Mesendoderm (in vitro differentiated cells): Measurements from ENCODE around the gene C22orf31.

Experiments
- DNase-seq: peaks from one replicate; pipeline ENCODE4 v3.0.0; 2013
- H2AK5ac ChIP-seq: 2 replicates; pipeline ENCODE4 v1.6.1; 2013; ENCODE audit warnings: low read length, inconsistent platforms
- H2BK120ac ChIP-seq: 2 replicates; pipeline ENCODE4 v1.6.1; 2013; ENCODE audit warnings: low read depth, mild to moderate bottlenecking, low read length, moderate library complexity, mixed read lengths
- H2BK15ac ChIP-seq: replicated peaks from 2 replicates; pipeline ENCODE4 v1.6.1; 2013; ENCODE audit warnings: low read depth, mild to moderate bottlenecking, moderate library complexity
- H2BK5ac ChIP-seq: 2 replicates; pipeline ENCODE4 v1.6.1; 2013; ENCODE audit warnings: low read length, inconsistent platforms
- H3K18ac ChIP-seq: 2 replicates; pipeline ENCODE4 v1.6.1; 2013; ENCODE audit warnings: mild to moderate bottlenecking, low read length, mixed read lengths
- H3K23ac ChIP-seq: one replicate; pipeline ENCODE4 v1.6.1; 2013; ENCODE audit warnings: low read length
- H3K27ac ChIP-seq: 2 replicates; pipeline ENCODE4 v1.5.1; 2013; ENCODE audit warnings: low read depth, mild to moderate bottlenecking, inconsistent platforms, low read length, moderate library complexity
- H3K27me3 ChIP-seq: 2 replicates; pipeline ENCODE4 v1.6.1; 2013; ENCODE audit warnings: low read length, control low read depth, mild to moderate bottlenecking, inconsistent platforms; ENCODE audit not compliant: insufficient read depth, poor library complexity
- H3K36me3 ChIP-seq: 2 replicates; pipeline ENCODE4 v1.6.1; 2013; ENCODE audit warnings: low read length, inconsistent platforms; ENCODE audit not compliant: control insufficient read depth, insufficient read depth
- H3K4ac ChIP-seq: one replicate; pipeline ENCODE4 v1.6.1; 2013; ENCODE audit warnings: low read depth, mild to moderate bottlenecking, low read length, moderate library complexity
- H3K4me1 ChIP-seq: 2 replicates; pipeline ENCODE4 v1.6.1; 2013; ENCODE audit warnings: low read depth, low read length, inconsistent platforms; ENCODE audit not compliant: control insufficient read depth
- H3K4me2 ChIP-seq: 2 replicates; pipeline ENCODE4 v1.6.1; 2013; ENCODE audit warnings: low read length
- H3K4me3 ChIP-seq: 2 replicates; pipeline ENCODE4 v1.5.1; 2013; ENCODE audit warnings: mild to moderate bottlenecking, low read length
- H3K56ac ChIP-seq: one replicate; pipeline ENCODE4 v1.6.1; 2013; ENCODE audit warnings: low read length
- H3K79me1 ChIP-seq: 2 replicates; pipeline ENCODE4 v1.6.1; 2013; ENCODE audit warnings: low read length, inconsistent platforms
- H3K79me2 ChIP-seq: 2 replicates; pipeline ENCODE4 v1.6.1; 2013; ENCODE audit warnings: mild to moderate bottlenecking, low read length; ENCODE audit not compliant: control insufficient read depth, insufficient read depth
- H3K9ac ChIP-seq: 2 replicates; pipeline ENCODE4 v1.6.1; 2013; ENCODE audit warnings: low read length, inconsistent platforms
- H4K5ac ChIP-seq: one replicate; pipeline ENCODE4 v1.6.1; 2013; ENCODE audit warnings: low read length
- H4K8ac ChIP-seq: one replicate; pipeline ENCODE4 v1.6.1; 2013; ENCODE audit warnings: low read depth, mild to moderate bottlenecking, control low read depth, low read length, moderate library complexity
- WGBS: extraction: QIAGEN DNeasy Blood & Tissue Kit; methylation state at CpG from one replicate; pipeline ENCODE4 v1.1.7; 2013; ENCODE audit warnings: low lambda C conversion rate, missing lambda C conversion rate; ENCODE audit not compliant: insufficient coverage; ENCODE audit errors: extremely low coverage; 5-methylcytosine and 5-hydroxymethylcytosine counted together

C22orf31 gene

DNA sequence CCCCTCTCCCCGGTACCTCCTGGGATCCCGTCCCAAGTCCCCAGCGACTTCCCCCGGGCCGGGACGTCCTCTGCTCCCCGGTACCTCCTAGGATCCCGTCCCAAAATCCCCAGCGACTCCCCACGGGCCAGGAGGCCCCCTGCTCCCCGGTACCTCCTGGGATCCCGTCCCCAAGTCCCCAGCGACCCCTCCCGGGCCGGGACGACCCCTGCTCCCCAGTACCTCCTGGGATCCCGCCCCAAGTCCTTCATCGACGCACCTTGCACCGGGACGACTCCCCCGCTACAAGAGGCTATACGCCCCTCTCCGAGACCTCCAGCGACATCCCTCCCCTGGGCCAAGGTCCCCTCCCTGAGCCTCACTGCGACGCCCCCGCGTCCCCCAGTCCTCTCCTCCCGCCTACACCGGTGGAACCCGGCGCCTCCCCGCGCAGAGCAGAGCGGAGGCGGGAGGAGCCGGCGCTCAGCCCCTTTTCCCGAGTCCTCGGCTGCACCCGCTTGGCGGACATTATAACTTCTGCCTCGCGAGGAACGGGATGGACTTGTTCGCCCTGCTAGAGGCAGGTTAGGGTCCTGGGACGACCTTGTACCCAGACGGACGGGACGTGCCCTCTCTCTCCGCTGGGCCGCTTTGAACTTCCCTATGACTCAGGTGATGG, 12.1 kb upstream of the C22orf31 start:
- Histone ChIP-seq H3K27me3 (peaks cover 5% of the 10 kb centered on the region), H3K9ac (peak overlapping the region; percentile 70)

GRCh38 chr22:29072979-29073617, 11.5 kb upstream of the C22orf31 start, which contains the start of gene KREMEN1:
KREMEN1 (plus strand) TSS chr22:29073035; CDS start chr22:29073131, 96 bp downstream.
- H3K9ac ChIP-seq, result peak within 1 kb of the TSS; percentile 70
- peaks cover 5% of the 10 kb centered on the region for H3K27me3 ChIP-seq
- no peak for DNase-seq
- H3K4me1 ChIP-seq, result no peaks in the 10 kb centered on the region
- H3K4ac ChIP-seq, result no peak within 1 kb of the TSS
- H3K4me3 ChIP-seq, result peak within 1 kb of the TSS; percentile 43
- H3K4me2 ChIP-seq, result peak within 1 kb of the TSS; percentile 88
- H2BK5ac ChIP-seq, result no peak within 1 kb of the TSS
- H3K27ac ChIP-seq, result no peak within 1 kb of the TSS
- H2BK120ac ChIP-seq, result no peak within 1 kb of the TSS
- no peak within 1 kb of the TSS for H4K8ac ChIP-seq
- H3K23ac ChIP-seq, result peak within 1 kb of the TSS; percentile 82
- H2BK15ac ChIP-seq, result no peak within 1 kb of the TSS
- no peaks in the 10 kb centered on the region for H3K79me2 ChIP-seq
- no CpG with 5 or more reads among the region's 76 CpGs for WGBS
- H2AK5ac ChIP-seq, result no peak within 1 kb of the TSS
- peak within 1 kb of the TSS; percentile 82 for H3K56ac ChIP-seq
- no peak within 1 kb of the TSS for H4K5ac ChIP-seq
- no peaks in the 10 kb centered on the region for H3K79me1 ChIP-seq
- H3K18ac ChIP-seq, result peak within 1 kb of the TSS; percentile 96
- no peaks in the 10 kb centered on the region for H3K36me3 ChIP-seq

More for the DNA sequence above, 12.1 kb upstream of the C22orf31 start:
- Histone ChIP-seq H3K36me3 (no peaks in the 10 kb centered on the region), H3K79me1 (no peaks in the 10 kb centered on the region), H3K4me2 (peak overlapping the region; percentile 88), H4K5ac (no peak overlapping the region), H2AK5ac (no peak overlapping the region), H3K56ac (peak overlapping the region; percentile 82), H2BK120ac (no peak overlapping the region), H3K4me1 (no peaks in the 10 kb centered on the region), H3K23ac (peak overlapping the region; percentile 82), H3K18ac (peak overlapping the region; percentile 96), H3K4ac (no peak overlapping the region), H3K4me3 (peak overlapping the region; percentile 21), H2BK5ac (no peak overlapping the region), H2BK15ac (no peak overlapping the region), H4K8ac (no peak overlapping the region), H3K27ac (no peak overlapping the region), H3K79me2 (no peaks in the 10 kb centered on the region)
- DNase-seq, result peak; percentile 68
- WGBS, result no CpG with 5 or more reads among the region's 53 CpGs

GRCh38 chr22:29072193-29072978, 10.8 kb upstream of the C22orf31 start:
- no peak overlapping the region for H3K4ac ChIP-seq
- no peak overlapping the region for H2BK120ac ChIP-seq
- H3K27me3 ChIP-seq, result peaks cover 5% of the 10 kb centered on the region
- no peak overlapping the region for H2AK5ac ChIP-seq
- no peak overlapping the region for H4K5ac ChIP-seq
- H3K79me2 ChIP-seq, result no peaks in the 10 kb centered on the region
- H3K18ac ChIP-seq, result no peak overlapping the region
- no peaks in the 10 kb centered on the region for H3K36me3 ChIP-seq
- no peaks in the 10 kb centered on the region for H3K4me1 ChIP-seq
- no CpG with 5 or more reads among the region's 41 CpGs for WGBS
- H4K8ac ChIP-seq, result no peak overlapping the region
- DNase-seq, result peak; percentile 96
- no peak overlapping the region for H3K4me3 ChIP-seq
- H3K79me1 ChIP-seq, result no peaks in the 10 kb centered on the region
- no peak overlapping the region for H3K56ac ChIP-seq
- H3K4me2 ChIP-seq, result no peak overlapping the region
- H3K9ac ChIP-seq, result no peak overlapping the region
- no peak overlapping the region for H3K23ac ChIP-seq
- H2BK15ac ChIP-seq, result no peak overlapping the region
- H2BK5ac ChIP-seq, result no peak overlapping the region
- no peak overlapping the region for H3K27ac ChIP-seq

DNA sequence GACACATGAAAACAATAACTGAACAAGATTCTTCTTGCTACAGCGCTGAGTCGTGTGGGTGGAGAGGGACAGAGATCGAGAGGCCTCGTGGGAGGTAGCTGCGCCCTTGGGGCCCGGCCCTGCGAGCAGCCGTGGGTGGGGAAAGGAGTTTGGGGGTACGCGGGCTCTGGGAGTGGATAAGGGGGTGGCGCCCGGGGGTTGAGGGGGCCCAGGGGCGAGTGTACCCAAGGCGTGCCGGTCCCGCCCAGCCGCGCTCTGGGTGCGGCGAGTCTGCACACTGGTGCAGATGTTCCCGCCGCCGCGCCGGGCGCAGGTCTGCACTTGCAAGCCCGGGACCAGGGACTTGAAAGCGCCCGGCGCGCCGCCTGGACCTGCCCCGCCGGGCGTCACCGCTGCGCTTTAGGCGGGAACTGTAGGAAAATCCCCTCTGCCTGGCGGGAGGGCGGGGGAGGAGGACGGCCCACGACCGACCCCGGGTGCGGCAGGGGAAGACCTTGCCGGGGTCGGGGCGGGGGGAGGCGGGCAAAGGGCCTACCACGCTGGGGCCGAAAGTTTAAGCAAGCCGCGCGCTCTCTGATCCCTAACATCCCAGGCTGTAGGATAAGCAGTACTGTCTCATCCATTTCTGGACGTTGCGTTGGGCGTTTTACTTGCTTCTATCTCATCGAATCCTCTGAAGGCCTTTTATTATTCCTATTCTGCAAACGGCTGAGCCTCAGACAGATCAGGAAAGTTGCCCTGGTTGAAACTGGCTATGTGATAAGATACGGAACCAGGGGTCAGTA, 9.8 kb upstream of the C22orf31 start:
- peaks cover 5% of the 10 kb centered on the region for H3K27me3 ChIP-seq

GRCh38 chr22:29070490-29070889, 8.9 kb upstream of the C22orf31 start:
- Histone ChIP-seq H3K36me3 (no peaks in the 10 kb centered on the region), H3K4me3 (no peak overlapping the region), H3K79me2 (no peaks in the 10 kb centered on the region), H3K4me1 (no peaks in the 10 kb centered on the region), H2BK5ac (no peak overlapping the region), H2BK120ac (no peak overlapping the region), H2BK15ac (no peak overlapping the region), H3K23ac (no peak overlapping the region), H3K27me3 (peaks cover 5% of the 10 kb centered on the region), H3K79me1 (no peaks in the 10 kb centered on the region), H3K27ac (no peak overlapping the region), H3K9ac (no peak overlapping the region), H3K4ac (no peak overlapping the region), H3K18ac (no peak overlapping the region), H3K4me2 (no peak overlapping the region), H4K8ac (no peak overlapping the region), H2AK5ac (no peak overlapping the region), H3K56ac (no peak overlapping the region), H4K5ac (no peak overlapping the region)
- no CpG with 5 or more reads among the region's 4 CpGs for WGBS
- DNase-seq, result no peak

More for the DNA sequence above, 9.8 kb upstream of the C22orf31 start:
- no peak overlapping the region for H3K4me3 ChIP-seq
- no peak overlapping the region for H2BK5ac ChIP-seq
- H3K4ac ChIP-seq, result peak overlapping the region; percentile 50
- no peaks in the 10 kb centered on the region for H3K36me3 ChIP-seq
- no peak overlapping the region for H4K5ac ChIP-seq
- WGBS, result no CpG with 5 or more reads among the region's 60 CpGs
- peak; percentile 67 for DNase-seq
- H3K9ac ChIP-seq, result peak overlapping the region; percentile 41
- peak overlapping the region; percentile 6 for H3K4me2 ChIP-seq
- no peak overlapping the region for H2BK15ac ChIP-seq
- no peak overlapping the region for H2BK120ac ChIP-seq
- H3K27ac ChIP-seq, result no peak overlapping the region
- H4K8ac ChIP-seq, result no peak overlapping the region
- H3K23ac ChIP-seq, result no peak overlapping the region
- H3K18ac ChIP-seq, result peak overlapping the region; percentile 89
- no peaks in the 10 kb centered on the region for H3K79me1 ChIP-seq
- no peaks in the 10 kb centered on the region for H3K79me2 ChIP-seq
- H3K4me1 ChIP-seq, result no peaks in the 10 kb centered on the region
- H2AK5ac ChIP-seq, result no peak overlapping the region
- peak overlapping the region; percentile 71 for H3K56ac ChIP-seq
